DOHH2 (cell line): ENCODE results near the gene TMED5.

ENCODE experiments used
- EZH2phosphoT487 ChIP-seq: fragments of 200-600 bp; sonication (generic); IDR thresholded peaks from 2 replicates; pipeline ENCODE4 v1.6.1; 2017; ENCODE audit warnings: borderline replicate concordance, mild to moderate bottlenecking, antibody characterized with exemption, low read length, moderate library complexity, mixed read lengths
- TF ChIP-seq, protein P1 (sequence below): fragments of 200-600 bp; sonication (generic); IDR thresholded peaks from one replicate; pipeline ENCODE4 v1.5.1; 2014; ENCODE audit warnings: antibody characterized with exemption, mild to moderate bottlenecking, low read depth, low read length; ENCODE audit not compliant: poor library complexity, severe bottlenecking

DNA sequence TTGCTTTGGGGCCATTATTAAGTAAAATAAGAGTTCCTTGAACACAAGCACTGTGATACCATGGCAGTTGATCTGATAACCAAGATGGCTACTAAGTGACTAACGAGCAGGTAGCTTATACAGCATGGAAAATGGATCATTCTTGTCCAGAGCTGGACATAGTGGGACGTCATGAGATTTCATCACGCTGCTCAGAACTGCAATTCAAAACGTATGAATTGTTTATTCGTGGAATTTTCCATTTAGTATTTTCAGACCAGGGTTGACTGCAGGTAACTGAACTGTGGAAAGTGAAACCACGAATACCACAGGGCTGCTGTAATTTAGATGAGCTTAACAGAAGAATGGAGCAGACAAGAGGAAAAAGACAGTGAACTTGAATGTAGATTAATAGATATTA lies 39.2 kb upstream of the TMED5 start:
- TF ChIP-seq, protein P1, sequence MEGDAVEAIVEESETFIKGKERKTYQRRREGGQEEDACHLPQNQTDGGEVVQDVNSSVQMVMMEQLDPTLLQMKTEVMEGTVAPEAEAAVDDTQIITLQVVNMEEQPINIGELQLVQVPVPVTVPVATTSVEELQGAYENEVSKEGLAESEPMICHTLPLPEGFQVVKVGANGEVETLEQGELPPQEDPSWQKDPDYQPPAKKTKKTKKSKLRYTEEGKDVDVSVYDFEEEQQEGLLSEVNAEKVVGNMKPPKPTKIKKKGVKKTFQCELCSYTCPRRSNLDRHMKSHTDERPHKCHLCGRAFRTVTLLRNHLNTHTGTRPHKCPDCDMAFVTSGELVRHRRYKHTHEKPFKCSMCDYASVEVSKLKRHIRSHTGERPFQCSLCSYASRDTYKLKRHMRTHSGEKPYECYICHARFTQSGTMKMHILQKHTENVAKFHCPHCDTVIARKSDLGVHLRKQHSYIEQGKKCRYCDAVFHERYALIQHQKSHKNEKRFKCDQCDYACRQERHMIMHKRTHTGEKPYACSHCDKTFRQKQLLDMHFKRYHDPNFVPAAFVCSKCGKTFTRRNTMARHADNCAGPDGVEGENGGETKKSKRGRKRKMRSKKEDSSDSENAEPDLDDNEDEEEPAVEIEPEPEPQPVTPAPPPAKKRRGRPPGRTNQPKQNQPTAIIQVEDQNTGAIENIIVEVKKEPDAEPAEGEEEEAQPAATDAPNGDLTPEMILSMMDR = no peak
- no peak for TF ChIP-seq EZH2phosphoT487
